DOHH2 (cell line): Measurements from ENCODE around the gene ECSIT.
A peak's percentile ranks its signal among the peaks of the same experiment; 100 is the strongest.

ENCODE experiments used
- H3F3A ChIP-seq: fragments of 200-600 bp; sonication (generic), shearing (Covaris generic); 2 replicates; pipeline ENCODE4 v1.6.0; 2016; ENCODE audit warnings: antibody characterized with exemption, mild to moderate bottlenecking; ENCODE audit not compliant: control insufficient read depth, insufficient read depth
- H3K27ac ChIP-seq: fragments of 200-600 bp; sonication (generic); 2 replicates; pipeline ENCODE4 v1.5.1; 2014; ENCODE audit warnings: low read depth, mild to moderate bottlenecking, low read length, moderate library complexity
- H3K27me3 ChIP-seq: fragments of 200-600 bp; sonication (generic); 2 replicates; pipeline ENCODE4 v1.6.1; 2014; ENCODE audit warnings: mild to moderate bottlenecking, low read length, mixed read lengths; ENCODE audit not compliant: control insufficient read depth
- H3K36me3 ChIP-seq: fragments of 200-600 bp; sonication (generic); 2 replicates; pipeline ENCODE4 v1.6.1; 2014; ENCODE audit warnings: mild to moderate bottlenecking, low read length, moderate library complexity, mixed read lengths; ENCODE audit not compliant: control insufficient read depth
- H3K4me1 ChIP-seq: fragments of 200-600 bp; sonication (generic); 2 replicates; pipeline ENCODE4 v1.6.1; 2014; ENCODE audit warnings: mild to moderate bottlenecking, low read length, mixed read lengths; ENCODE audit not compliant: control insufficient read depth
- H3K4me2 ChIP-seq: fragments of 200-600 bp; sonication (generic); 2 replicates; pipeline ENCODE4 v1.6.0; 2014; ENCODE audit warnings: mild to moderate bottlenecking, low read length, moderate library complexity
- H3K4me3 ChIP-seq: fragments of 200-600 bp; sonication (generic); 2 replicates; pipeline ENCODE4 v1.5.1; 2014; ENCODE audit warnings: mild to moderate bottlenecking, low read length, mixed read lengths
- H3K79me2 ChIP-seq: fragments of 200-600 bp; sonication (generic); 2 replicates; pipeline ENCODE4 v1.6.1; 2014; ENCODE audit warnings: mild to moderate bottlenecking, low read length, mixed read lengths; ENCODE audit not compliant: control insufficient read depth
- H3K9me2 ChIP-seq: fragments of 200-600 bp; sonication (generic); replicated peaks from 2 replicates; pipeline ENCODE4 v1.6.1; 2014; ENCODE audit warnings: mild to moderate bottlenecking, low read length, mixed read lengths; ENCODE audit not compliant: control insufficient read depth
- H3K9me3 ChIP-seq: fragments of 200-600 bp; sonication (generic); 2 replicates; pipeline ENCODE4 v1.6.1; 2014; ENCODE audit warnings: antibody characterized with exemption, low read length, mixed read lengths; ENCODE audit not compliant: control insufficient read depth, insufficient read depth
- H4K20me1 ChIP-seq: fragments of 200-600 bp; sonication (generic); 2 replicates; pipeline ENCODE4 v1.6.0; 2014; ENCODE audit warnings: low read depth, mild to moderate bottlenecking, antibody characterized with exemption, low read length, moderate library complexity; ENCODE audit not compliant: control insufficient read depth, insufficient read depth
- CTCF ChIP-seq: fragments of 200-600 bp; sonication (generic); IDR thresholded peaks from one replicate; pipeline ENCODE4 v1.5.1; 2014; ENCODE audit warnings: antibody characterized with exemption, mild to moderate bottlenecking, low read depth, low read length; ENCODE audit not compliant: poor library complexity, severe bottlenecking
- EZH2phosphoT487 ChIP-seq: fragments of 200-600 bp; sonication (generic); IDR thresholded peaks from 2 replicates; pipeline ENCODE4 v1.6.1; 2017; ENCODE audit warnings: borderline replicate concordance, mild to moderate bottlenecking, antibody characterized with exemption, low read length, moderate library complexity, mixed read lengths

ECSIT gene

GRCh38 chr19:11482384-11483050, 46.4 kb downstream of the ECSIT start:
- Histone ChIP-seq H3K4me2 (peak overlapping the region; percentile 68), H3F3A (no peaks in the 10 kb centered on the region), H3K79me2 (no peaks in the 10 kb centered on the region), H4K20me1 (no peaks in the 10 kb centered on the region), H3K9me3 (no peaks in the 10 kb centered on the region), H3K27me3 (no peaks in the 10 kb centered on the region; the same call in 1 of the 2 replicates), H3K27ac (no peak overlapping the region), H3K9me2 (no peaks in the 10 kb centered on the region), H3K4me3 (peak overlapping the region; percentile 52), H3K36me3 (no peaks in the 10 kb centered on the region), H3K4me1 (peaks cover 19% of the 10 kb centered on the region)
- TF ChIP-seq CTCF (peak; percentile 81), EZH2phosphoT487 (no peak)

GRCh38 chr19:11481534-11482383, 47.2 kb downstream of the ECSIT start:
- H4K20me1 ChIP-seq = no peaks in the 10 kb centered on the region

GRCh38 chr19:11480715-11481533, 48.0 kb downstream of the ECSIT start, which contains the start of gene ELAVL3:
Gene ELAVL3, minus strand, starts transcription at chr19:11481046. Its CDS starts 438 bp downstream, at chr19:11480608.
- Histone ChIP-seq H3K27me3 (peaks cover 3% of the 10 kb centered on the region), H3K79me2 (no peaks in the 10 kb centered on the region), H3K9me3 (no peaks in the 10 kb centered on the region), H3K4me3 (no peak within 1 kb of the TSS), H3K36me3 (no peaks in the 10 kb centered on the region), H3K27ac (no peak within 1 kb of the TSS), H4K20me1 (no peaks in the 10 kb centered on the region), H3K4me1 (peaks cover 19% of the 10 kb centered on the region), H3K9me2 (no peaks in the 10 kb centered on the region), H3K4me2 (peak within 1 kb of the TSS; percentile 68; the same call in 1 of the 2 replicates), H3F3A (no peaks in the 10 kb centered on the region)
- TF ChIP-seq CTCF (no peak), EZH2phosphoT487 (no peak)

More at GRCh38 chr19:11481534-11482383, 47.2 kb downstream of the ECSIT start:
- Histone ChIP-seq H3K4me3 (peak overlapping the region; percentile 52), H3K9me2 (no peaks in the 10 kb centered on the region), H3K36me3 (no peaks in the 10 kb centered on the region), H3K9me3 (no peaks in the 10 kb centered on the region), H3K79me2 (no peaks in the 10 kb centered on the region), H3K27me3 (peaks cover 3% of the 10 kb centered on the region), H3F3A (no peaks in the 10 kb centered on the region), H3K27ac (no peak overlapping the region), H3K4me2 (peak overlapping the region; percentile 68), H3K4me1 (peaks cover 19% of the 10 kb centered on the region)
- TF ChIP-seq CTCF (no peak), EZH2phosphoT487 (no peak)
